Activated CD8-positive, alpha-beta memory T cell treated with anti-CD3 and anti-CD28 coated beads for 1 hour (primary cell): ENCODE results near the gene PCDHGC3.

Experiments used
- DNase-seq, 2 donors: peaks; one replicate each; pipeline ENCODE4 v3.0.0-alpha.2; 2020; ENCODE audit warnings: low read depth in 1 of 2; ENCODE audit errors: extremely low read depth in 1 of 2

The PCDHGC3 gene

GRCh38 chr5:141519605-141520565 is 44.1 kb downstream of the PCDHGC3 start:
- no peak for DNase-seq

- DNase-seq: no peak
Observed at GRCh38 chr5:141521244-141521781, 45.5 kb downstream of the PCDHGC3 start.

GRCh38 chr5:141522301-141522700 is 46.5 kb downstream of the PCDHGC3 start:
- no peak for DNase-seq

GRCh38 chr5:141523991-141524390 is 48.2 kb downstream of the PCDHGC3 start:
- no peak for DNase-seq

GRCh38 chr5:141524604-141525597 is 49.1 kb downstream of the PCDHGC3 start:
- peak; percentile 15 to 37 for DNase-seq

- no peak for DNase-seq
Observed at GRCh38 chr5:141525653-141526052, 49.9 kb downstream of the PCDHGC3 start.

GRCh38 chr5:141527426-141527825 is 51.7 kb downstream of the PCDHGC3 start:
- DNase-seq: no peak
